BJ (cell line): ENCODE data around the gene RNLS. TPM values are rescaled to one million over a fixed set of nuclear protein-coding genes. Genes with fewer than 3 reads are reported as not detected.

Source experiments
- CTCF ChIA-PET: fragments of 350-600 bp; formaldehyde crosslinking; extraction: SDS; loops from one replicate; lab custom pipeline; 2021; ENCODE audit warnings: antibody characterized with exemption, inconsistent platforms; lab: Yijun Ruan, JAX
- POLR2A ChIA-PET: fragments of 300-600 bp; sonication (Branson Sonifier 250); formaldehyde crosslinking; extraction: SDS; loops from one replicate; lab custom pipeline; 2021; ENCODE audit warnings: antibody characterized with exemption; lab: Charles Lee
- DNase-seq: peaks from one replicate; pipeline ENCODE4 v3.0.0-alpha.2; 2011; ENCODE audit warnings: low read depth
- H3K27me3 ChIP-seq: 2 replicates; pipeline ENCODE4 v1.6.0; 2011; ENCODE audit warnings: low read length; ENCODE audit not compliant: control insufficient read depth, insufficient read depth
- H3K36me3 ChIP-seq: 2 replicates; pipeline ENCODE4 v1.5.1; 2011; ENCODE audit warnings: low read length; ENCODE audit not compliant: control insufficient read depth, insufficient read depth
- H3K4me3 ChIP-seq: 2 replicates; pipeline ENCODE4 v1.5.1; 2011; ENCODE audit warnings: low read depth, mild to moderate bottlenecking, control low read depth, low read length
- polyA plus RNA-seq: library from polyadenylated mRNA; depleted of rRNA; stranded (reverse); fragments of >200 nt; gene quantifications from 2 replicates; pipeline ENCODE4 v1.2.3, GENCODE V29; 2011
- TF ChIP-seq, protein P1 (sequence below): IDR thresholded peaks from 2 replicates; pipeline ENCODE4 v1.5.1; 2011; ENCODE audit warnings: low read depth, mild to moderate bottlenecking, control low read depth, inconsistent platforms, low read length, moderate library complexity; ENCODE audit not compliant: insufficient read depth

The RNLS gene
- polyA plus RNA-seq, 1 experiment = 11.8 TPM

- CTCF ChIA-PET = interaction anchor here (0.7 to 3.1 kb wide), 4 partner anchors 133 to 536 kb away, joined by 3 to 45 read pairs (median 5); partner anchors contain the start of genes KLLN and PTEN
- DNase-seq = no peak
- H3K4me3 ChIP-seq = no peak overlapping the region
- H3K27me3 ChIP-seq = no peaks in the 10 kb centered on the region
- TF ChIP-seq, protein P1, sequence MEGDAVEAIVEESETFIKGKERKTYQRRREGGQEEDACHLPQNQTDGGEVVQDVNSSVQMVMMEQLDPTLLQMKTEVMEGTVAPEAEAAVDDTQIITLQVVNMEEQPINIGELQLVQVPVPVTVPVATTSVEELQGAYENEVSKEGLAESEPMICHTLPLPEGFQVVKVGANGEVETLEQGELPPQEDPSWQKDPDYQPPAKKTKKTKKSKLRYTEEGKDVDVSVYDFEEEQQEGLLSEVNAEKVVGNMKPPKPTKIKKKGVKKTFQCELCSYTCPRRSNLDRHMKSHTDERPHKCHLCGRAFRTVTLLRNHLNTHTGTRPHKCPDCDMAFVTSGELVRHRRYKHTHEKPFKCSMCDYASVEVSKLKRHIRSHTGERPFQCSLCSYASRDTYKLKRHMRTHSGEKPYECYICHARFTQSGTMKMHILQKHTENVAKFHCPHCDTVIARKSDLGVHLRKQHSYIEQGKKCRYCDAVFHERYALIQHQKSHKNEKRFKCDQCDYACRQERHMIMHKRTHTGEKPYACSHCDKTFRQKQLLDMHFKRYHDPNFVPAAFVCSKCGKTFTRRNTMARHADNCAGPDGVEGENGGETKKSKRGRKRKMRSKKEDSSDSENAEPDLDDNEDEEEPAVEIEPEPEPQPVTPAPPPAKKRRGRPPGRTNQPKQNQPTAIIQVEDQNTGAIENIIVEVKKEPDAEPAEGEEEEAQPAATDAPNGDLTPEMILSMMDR = no peak
- POLR2A ChIA-PET = interaction anchor here (0.6 kb wide), 1 partner anchor 20 kb away, joined by 3 read pairs; no protein-coding TSS in a partner anchor
- no peaks in the 10 kb centered on the region for H3K36me3 ChIP-seq
These were observed 196.0 kb downstream of the RNLS start for GRCh38 chr10:88386821-88387773.

DNA sequence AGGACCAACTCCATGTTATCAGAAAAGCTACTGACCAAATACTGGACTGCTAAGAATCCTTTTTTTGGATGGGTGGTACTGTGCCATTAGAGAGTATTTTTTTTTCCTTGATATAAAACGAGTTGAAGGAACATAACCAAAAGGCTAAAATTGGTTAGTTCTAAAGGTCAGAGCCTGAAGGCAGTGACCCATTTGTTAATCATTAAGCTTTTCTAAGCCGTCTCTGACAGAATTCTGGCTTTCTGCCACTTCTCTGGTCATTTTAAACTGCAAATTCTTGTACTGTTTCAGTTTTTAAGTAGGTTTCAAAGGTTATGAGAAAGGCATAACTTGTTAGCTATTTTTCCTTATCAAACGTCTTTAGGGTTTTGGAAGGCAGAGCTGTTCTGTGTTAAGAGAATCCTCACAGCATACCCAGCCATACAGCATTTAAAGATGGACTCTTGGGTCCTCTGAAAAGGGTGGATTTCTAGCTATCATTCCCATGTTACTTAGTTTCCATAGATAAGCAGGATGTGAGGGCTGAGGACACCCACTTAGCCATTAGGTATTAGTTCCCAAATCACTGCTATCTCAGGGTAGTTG is 196.8 kb downstream of the RNLS start:
- ChIA-PET CTCF (interaction anchor here (0.7 to 1.9 kb wide), 4 partner anchors 19 to 535 kb away, joined by 3 to 6 read pairs (median 4); partner anchors contain the start of genes KLLN and PTEN), POLR2A (interaction anchor here (0.6 kb wide), 1 partner anchor 20 kb away, joined by 3 read pairs; no protein-coding TSS in a partner anchor)
- H3K27me3 ChIP-seq = no peaks in the 10 kb centered on the region
- no peak for DNase-seq
- TF ChIP-seq, protein P1 = no peak
- H3K4me3 ChIP-seq = no peak overlapping the region
- H3K36me3 ChIP-seq = no peaks in the 10 kb centered on the region

- no peak for DNase-seq
- Histone ChIP-seq H3K27me3 (no peaks in the 10 kb centered on the region), H3K36me3 (no peaks in the 10 kb centered on the region), H3K4me3 (no peak overlapping the region)
- ChIA-PET POLR2A (interaction anchor here (0.6 kb wide), 1 partner anchor 52 kb away, joined by 11 read pairs; no protein-coding TSS in a partner anchor), CTCF (interaction anchor here (0.9 to 1.9 kb wide), 3 partner anchors 19 to 523 kb away, joined by 3 to 6 read pairs (median 3); partner anchors contain the start of genes KLLN and PTEN)
- TF ChIP-seq, protein P1 = no peak
These were observed 197.4 kb downstream of the RNLS start for GRCh38 chr10:88385601-88386203.

DNA sequence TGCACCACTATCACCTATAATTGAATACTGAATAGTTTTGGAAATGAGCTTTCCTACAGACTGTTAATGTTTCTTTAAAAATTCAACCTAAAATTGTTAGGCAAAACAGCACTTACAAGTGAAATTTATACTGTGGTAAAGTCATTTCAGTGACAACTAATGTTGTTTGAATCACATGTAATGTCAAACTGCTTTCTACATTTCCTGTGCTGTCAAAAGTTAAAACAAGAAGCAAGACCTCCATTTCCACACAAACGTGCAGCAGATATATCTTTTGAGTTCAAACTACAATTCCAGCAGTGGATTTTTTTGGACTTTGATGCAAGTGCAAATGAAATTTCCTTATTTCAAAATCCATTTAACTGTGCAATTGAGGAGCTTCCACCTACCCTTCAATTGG is 199.8 kb downstream of the RNLS start:
- TF ChIP-seq, protein P1 = no peak
- ChIA-PET POLR2A (no interaction called here), CTCF (no interaction called here)
- H3K36me3 ChIP-seq = no peaks in the 10 kb centered on the region
- H3K4me3 ChIP-seq = no peak overlapping the region
- DNase-seq = no peak
- no peaks in the 10 kb centered on the region for H3K27me3 ChIP-seq
